BE2C (cell line): Measurements from ENCODE around the gene DNM2.

Experiments used
- DNase-seq: peaks from one replicate; pipeline ENCODE4 v3.0.0-alpha.2; 2020
- H3K27me3 ChIP-seq: fragments of 250-450 bp; sonication (Bioruptor Pico); 2 replicates; pipeline ENCODE4 v1.5.1; 2020; ENCODE audit warnings: mild to moderate bottlenecking
- H3K36me3 ChIP-seq: fragments of 250-450 bp; sonication (Bioruptor Pico); 2 replicates; pipeline ENCODE4 v1.5.1; 2020; ENCODE audit warnings: mild to moderate bottlenecking
- H3K4me1 ChIP-seq: fragments of 250-450 bp; sonication (Bioruptor Pico); 2 replicates; pipeline ENCODE4 v1.5.1; 2020
- H3K4me3 ChIP-seq: 2 replicates; pipeline ENCODE4 v1.5.1; 2011; ENCODE audit warnings: low read depth, low read length
- H3K9me3 ChIP-seq: fragments of 250-450 bp; sonication (Bioruptor Pico); 2 replicates; pipeline ENCODE4 v1.5.1; 2020
- TF ChIP-seq, protein P1 (sequence below): IDR thresholded peaks from 2 replicates; pipeline ENCODE4 v1.5.1; 2012; ENCODE audit warnings: mild to moderate bottlenecking, low read depth, low read length

Gene DNM2

DNA sequence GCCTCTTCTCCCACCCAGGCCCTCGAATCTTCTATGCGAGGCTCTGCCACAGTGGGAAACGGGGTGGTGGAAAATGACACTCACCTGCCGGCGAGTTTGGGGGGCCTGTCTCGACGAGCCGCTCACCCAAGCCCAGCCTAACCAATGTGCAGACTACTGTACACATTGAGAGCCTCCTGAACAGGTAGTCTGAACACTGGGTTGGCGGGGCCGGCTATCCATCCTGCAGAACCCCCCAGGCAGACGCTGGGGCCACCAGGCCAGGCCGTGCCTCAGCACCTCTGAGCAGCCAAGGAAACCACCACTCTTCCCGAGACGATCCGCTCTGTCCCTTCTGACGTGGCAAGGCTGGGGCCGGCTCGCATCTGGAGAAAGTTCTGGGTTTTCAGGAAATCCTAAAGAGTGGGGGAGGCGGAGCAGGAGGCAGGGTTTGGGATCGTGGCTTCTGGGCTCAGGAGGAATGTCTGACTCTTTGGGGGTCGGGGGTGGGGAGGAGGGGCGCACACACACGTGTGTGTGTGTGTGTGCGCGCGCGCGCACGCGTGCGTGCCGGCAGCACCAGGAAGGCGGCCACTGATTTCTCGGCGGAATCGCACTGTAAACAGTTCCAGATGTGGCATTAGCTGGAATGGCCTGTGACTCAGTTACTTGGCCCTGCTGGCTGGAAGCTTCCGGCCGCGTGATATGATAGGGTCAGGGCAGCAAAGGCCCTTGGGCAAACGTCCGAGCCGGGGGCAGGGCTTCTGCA, 99.6 kb downstream of the DNM2 start:
- Histone ChIP-seq H3K9me3 (no peaks in the 10 kb centered on the region; the same call in 1 of the 2 replicates), H3K27me3 (no peaks in the 10 kb centered on the region), H3K36me3 (peaks cover 48% of the 10 kb centered on the region), H3K4me1 (peaks cover 10% of the 10 kb centered on the region; the same call in 1 of the 2 replicates), H3K4me3 (peak overlapping the region; percentile 36)
- TF ChIP-seq, protein P1, sequence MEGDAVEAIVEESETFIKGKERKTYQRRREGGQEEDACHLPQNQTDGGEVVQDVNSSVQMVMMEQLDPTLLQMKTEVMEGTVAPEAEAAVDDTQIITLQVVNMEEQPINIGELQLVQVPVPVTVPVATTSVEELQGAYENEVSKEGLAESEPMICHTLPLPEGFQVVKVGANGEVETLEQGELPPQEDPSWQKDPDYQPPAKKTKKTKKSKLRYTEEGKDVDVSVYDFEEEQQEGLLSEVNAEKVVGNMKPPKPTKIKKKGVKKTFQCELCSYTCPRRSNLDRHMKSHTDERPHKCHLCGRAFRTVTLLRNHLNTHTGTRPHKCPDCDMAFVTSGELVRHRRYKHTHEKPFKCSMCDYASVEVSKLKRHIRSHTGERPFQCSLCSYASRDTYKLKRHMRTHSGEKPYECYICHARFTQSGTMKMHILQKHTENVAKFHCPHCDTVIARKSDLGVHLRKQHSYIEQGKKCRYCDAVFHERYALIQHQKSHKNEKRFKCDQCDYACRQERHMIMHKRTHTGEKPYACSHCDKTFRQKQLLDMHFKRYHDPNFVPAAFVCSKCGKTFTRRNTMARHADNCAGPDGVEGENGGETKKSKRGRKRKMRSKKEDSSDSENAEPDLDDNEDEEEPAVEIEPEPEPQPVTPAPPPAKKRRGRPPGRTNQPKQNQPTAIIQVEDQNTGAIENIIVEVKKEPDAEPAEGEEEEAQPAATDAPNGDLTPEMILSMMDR = no peak
- DNase-seq = peak; percentile 59

DNA sequence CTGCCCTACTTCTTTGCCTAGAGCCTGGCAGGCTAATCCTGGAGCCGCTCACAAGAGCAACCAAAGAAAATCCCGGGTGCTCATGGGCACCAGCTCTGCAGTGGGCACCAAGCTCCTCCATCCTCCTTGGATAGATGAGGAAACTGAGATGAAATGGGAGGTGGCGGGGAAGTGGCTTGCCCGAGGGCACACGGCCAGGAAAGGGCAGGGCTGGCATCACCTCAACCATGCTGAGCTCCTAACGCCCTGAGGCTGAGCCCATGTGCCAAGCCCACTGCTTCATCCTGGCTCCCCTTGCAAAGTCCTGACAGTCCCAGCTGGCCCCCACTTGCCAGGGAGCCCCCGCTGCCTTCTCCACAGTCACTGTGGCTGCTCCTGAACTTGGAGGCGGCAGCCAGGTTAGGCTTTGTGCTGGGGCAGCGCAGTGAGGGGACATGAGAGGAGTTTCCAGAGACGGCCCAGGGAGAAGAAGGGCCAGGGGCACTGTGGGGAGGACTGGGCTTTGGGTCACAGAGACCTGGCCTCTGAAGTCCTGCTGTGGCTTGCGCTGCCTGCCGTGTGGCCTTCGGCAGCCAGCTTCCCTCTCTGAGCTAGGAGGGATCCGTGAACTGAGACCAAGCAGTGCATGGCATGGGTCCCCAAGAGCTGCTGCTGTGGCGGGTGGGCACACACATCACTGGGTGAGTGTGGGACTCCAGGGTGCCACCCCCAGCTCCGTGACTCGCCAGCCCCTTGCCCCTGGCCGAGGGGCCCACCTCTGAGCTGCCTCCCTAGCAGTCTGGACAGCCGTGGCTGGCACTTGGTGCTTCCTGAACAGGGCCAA, 100.6 kb downstream of the DNM2 start:
- Histone ChIP-seq H3K27me3 (no peaks in the 10 kb centered on the region), H3K9me3 (no peaks in the 10 kb centered on the region), H3K4me3 (no peak overlapping the region), H3K36me3 (peaks cover 46% of the 10 kb centered on the region), H3K4me1 (peaks cover 10% of the 10 kb centered on the region; the same call in 1 of the 2 replicates)
- TF ChIP-seq, protein P1 = no peak
- DNase-seq = no peak

- no peaks in the 10 kb centered on the region for H3K27me3 ChIP-seq
- peaks cover 53% of the 10 kb centered on the region for H3K36me3 ChIP-seq
- no peaks in the 10 kb centered on the region for H3K9me3 ChIP-seq
- DNase-seq = no peak
- H3K4me1 ChIP-seq = peaks cover 10% of the 10 kb centered on the region; the same call in 1 of the 2 replicates
- TF ChIP-seq, protein P1 = no peak
- H3K4me3 ChIP-seq = no peak overlapping the region
Observed at GRCh38 chr19:10819124-10820060, 101.5 kb downstream of the DNM2 start.

GRCh38 chr19:10820173-10820572, 102.3 kb downstream of the DNM2 start:
- TF ChIP-seq, protein P1 = peak; percentile 45
- H3K36me3 ChIP-seq = peaks cover 52% of the 10 kb centered on the region
- no peaks in the 10 kb centered on the region for H3K9me3 ChIP-seq
- no peak overlapping the region for H3K4me3 ChIP-seq
- no peak for DNase-seq
- H3K27me3 ChIP-seq = no peaks in the 10 kb centered on the region
- H3K4me1 ChIP-seq = peaks cover 10% of the 10 kb centered on the region; the same call in 1 of the 2 replicates

- no peak for DNase-seq
- no peak overlapping the region for H3K4me3 ChIP-seq
- H3K27me3 ChIP-seq = no peaks in the 10 kb centered on the region
- TF ChIP-seq, protein P1 = no peak
- peaks cover 54% of the 10 kb centered on the region for H3K36me3 ChIP-seq
- peaks cover 8% of the 10 kb centered on the region for H3K4me1 ChIP-seq
- H3K9me3 ChIP-seq = no peaks in the 10 kb centered on the region
Observed at GRCh38 chr19:10823690-10824089, 105.8 kb downstream of the DNM2 start.
